ENCODE results near the gene CNKSR3. TPM values are rescaled to one million over a fixed set of nuclear protein-coding genes. Genes with fewer than 3 reads are reported as not detected.

CNKSR3 gene
- total RNA-seq, 2 donors from 2014 or later = 16.6 to 18.8 TPM

DNA sequence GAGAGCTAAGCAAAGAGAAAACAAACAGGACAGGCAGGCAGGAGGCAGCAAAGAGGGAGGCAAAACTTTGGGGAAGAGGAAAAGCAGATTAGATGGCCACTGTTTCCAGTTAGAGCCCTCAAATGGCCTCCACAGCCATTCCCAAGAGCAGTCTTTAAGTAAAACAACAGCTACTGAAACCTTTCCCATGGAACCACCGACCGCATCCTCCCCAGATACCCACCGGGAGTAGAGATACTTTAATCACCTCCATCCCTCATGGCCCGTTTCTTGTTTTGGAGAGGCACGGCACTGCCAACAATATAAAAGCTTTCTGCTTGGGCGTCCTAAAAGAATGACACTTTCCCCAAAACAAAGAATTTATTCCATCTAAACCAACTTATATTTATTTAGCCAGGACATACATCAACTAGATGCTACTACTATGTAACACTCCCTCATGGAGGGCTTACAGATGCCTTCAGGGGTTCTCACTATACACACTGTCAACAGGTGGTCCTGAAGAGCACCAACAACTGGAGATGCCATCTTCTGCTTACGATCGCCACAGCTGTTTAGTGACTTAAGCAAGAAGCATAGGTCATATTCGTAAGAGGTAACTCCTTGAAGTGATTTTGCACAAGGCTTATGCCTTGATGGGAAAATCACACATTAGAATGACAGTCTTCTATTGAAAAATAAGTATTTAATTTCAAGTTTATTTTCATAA is 43.4 kb downstream of the CNKSR3 start:
- no peak for DNase-seq
- intact Hi-C loops (cut with DNase I) = no loop called here
- no peak for ATAC-seq

DNA sequence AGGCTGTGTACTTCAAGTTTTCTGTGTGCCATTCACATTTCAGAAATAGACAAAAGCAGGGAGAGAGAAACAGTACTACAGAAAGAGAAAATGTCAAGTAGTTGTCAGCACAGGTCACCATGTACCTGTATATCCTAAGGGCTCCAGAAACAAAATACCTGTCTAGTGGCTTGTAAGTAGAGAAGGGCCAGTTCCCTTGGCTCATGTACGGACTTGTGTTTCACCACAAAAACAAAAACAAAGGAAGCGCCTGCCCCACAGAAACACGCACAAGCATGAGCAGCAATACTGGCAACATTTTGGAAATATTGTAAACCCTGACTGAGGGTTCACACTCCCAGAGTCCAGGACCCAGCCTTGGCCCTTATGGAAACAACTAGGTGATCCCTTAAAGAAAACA is 44.3 kb downstream of the CNKSR3 start:
- ATAC-seq = no peak
- intact Hi-C loops (cut with DNase I) = no loop called here

DNA sequence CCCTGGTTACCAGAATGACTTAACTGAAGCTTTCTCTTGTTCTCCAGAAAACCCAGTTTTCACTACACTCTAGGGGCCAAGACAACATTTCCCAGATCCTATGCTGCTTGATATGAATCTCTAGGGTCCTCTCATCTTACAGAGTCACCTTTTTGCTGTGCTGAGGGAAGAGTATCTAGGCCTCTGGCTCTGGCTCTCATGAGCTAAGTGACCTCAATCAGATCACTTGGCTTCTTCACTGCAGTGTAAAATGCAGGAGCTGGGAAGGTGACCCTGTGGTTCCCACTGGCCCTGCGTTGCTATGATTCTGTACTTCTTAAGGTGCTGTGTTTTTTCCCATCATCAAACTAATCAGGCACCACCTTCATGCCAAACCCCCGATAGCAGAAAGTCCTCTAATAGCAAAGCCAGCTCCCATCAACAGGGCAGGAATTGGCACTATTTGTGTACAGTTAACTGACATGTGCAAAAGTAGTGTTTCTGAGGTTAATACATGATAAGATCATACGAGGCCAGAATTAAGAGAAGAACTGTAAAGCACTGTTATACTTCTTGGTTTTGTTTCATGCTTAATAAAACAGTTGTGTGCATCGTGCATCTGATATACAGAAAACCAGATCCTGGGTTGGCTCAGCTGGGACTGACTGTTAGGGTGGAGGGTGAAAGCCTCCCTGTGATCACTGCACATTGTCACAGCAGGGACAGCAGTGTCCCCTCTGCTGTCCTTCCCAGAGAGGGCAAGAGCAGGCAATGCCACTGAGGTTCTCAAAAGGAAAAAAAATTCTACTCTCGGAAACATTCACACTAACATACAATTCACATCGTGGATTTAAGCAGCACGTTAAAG is 46.7 kb downstream of the CNKSR3 start:
- intact Hi-C loops (cut with DNase I) = no loop called here
- ATAC-seq = peak; percentile 53 to 60
- no peak for DNase-seq

More for the DNA sequence above, 44.3 kb downstream of the CNKSR3 start:
- DNase-seq = no peak

DNA sequence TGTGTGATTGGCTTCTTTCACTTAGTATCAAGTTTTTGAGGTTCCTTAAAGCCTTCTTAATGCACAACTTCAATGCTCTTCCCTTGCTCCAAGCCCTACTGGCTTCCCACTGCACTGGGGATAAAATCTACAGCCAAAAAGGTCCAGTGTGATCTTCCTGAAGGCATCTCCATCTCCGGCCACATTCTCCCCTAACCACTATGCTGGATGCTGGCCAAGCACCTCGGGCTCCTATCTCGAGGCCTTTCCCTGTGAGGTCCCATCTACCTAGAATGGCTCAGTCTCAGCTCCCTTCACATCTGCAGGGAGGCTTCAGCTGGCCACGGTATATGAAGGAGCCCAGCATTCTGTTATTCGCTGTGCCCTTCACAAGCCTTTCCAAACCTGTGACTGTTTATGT is 48.1 kb downstream of the CNKSR3 start:
- DNase-seq (no peak), ATAC-seq (no peak)
- intact Hi-C loops (cut with DNase I) = no loop called here

DNA sequence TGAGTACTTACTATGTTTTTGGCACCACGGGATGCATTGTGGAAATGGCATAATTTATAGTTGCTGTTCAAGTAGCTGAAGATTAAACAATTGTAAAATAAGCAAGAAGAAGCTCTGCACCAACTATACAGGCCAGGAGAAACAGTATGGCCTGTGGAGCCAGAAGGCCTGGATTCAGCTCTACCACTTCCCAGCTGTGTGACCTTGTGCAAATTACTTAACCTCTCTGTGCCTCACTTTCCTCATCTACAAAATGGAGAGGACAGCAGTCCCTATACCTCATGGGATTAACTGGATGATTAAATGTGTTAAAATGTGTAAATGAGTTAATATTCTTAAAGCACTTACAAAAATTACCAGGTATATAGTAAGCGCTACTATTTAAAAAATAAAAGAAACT is 49.1 kb downstream of the CNKSR3 start:
- intact Hi-C loops (cut with DNase I) = no loop called here
- DNase-seq (no peak), ATAC-seq (no peak)

DNA sequence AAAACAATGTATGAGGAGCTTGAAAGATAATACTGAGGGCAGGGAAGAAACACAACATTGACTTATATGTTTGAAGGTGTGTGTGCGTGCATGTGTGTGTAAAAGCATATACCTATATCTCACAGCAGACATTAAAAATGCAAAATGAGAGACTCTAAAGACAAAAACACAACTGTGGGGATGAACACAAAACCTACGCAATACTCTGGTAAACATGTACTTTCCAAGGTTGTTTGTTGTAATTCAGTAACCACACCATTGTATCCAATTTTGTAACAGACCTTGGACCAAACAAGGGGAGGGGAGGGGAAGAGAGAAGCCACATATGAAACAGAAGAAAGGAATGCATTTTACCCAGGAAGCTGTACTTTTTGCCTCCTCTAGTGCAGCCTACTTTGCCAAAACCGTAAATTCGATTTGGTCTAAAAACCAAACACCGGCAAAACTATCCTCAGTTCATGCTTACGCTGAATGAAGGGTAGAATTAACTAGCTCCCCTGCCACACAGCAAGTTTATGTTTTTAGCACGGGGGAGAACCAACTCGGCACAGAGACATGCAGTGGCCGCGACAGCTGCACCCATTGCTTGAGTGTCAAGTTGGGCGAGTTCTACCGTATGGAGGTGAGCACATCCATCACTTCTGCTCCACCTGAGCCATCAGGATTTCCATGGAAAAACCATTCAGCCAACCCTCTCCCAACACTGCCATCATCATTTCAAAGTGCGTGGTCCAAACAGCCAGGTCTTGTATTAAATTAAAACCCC is 50.0 kb downstream of the CNKSR3 start:
- ATAC-seq = no peak
- intact Hi-C loops (cut with DNase I) = no loop called here
- no peak for DNase-seq

DNA sequence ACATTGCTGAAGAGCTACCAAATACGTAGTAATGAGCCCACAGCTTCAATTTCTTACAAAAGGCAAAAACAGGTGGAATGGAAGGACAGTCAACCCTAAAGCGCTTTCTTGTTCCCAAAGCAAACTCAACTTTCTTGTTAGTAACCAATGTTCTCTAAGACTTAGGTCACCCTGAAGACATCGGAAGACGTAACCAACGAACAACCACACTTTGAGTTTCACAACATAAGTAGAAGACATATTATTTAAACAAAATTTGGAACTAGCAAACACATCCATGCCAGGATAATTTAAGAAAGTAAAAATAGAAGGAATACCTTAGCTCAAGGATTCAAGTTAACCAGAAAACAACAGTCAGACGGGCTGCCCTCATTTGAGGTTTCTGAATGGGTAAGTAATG is 51.0 kb downstream of the CNKSR3 start:
- intact Hi-C loops (cut with DNase I) = no loop called here

DNA sequence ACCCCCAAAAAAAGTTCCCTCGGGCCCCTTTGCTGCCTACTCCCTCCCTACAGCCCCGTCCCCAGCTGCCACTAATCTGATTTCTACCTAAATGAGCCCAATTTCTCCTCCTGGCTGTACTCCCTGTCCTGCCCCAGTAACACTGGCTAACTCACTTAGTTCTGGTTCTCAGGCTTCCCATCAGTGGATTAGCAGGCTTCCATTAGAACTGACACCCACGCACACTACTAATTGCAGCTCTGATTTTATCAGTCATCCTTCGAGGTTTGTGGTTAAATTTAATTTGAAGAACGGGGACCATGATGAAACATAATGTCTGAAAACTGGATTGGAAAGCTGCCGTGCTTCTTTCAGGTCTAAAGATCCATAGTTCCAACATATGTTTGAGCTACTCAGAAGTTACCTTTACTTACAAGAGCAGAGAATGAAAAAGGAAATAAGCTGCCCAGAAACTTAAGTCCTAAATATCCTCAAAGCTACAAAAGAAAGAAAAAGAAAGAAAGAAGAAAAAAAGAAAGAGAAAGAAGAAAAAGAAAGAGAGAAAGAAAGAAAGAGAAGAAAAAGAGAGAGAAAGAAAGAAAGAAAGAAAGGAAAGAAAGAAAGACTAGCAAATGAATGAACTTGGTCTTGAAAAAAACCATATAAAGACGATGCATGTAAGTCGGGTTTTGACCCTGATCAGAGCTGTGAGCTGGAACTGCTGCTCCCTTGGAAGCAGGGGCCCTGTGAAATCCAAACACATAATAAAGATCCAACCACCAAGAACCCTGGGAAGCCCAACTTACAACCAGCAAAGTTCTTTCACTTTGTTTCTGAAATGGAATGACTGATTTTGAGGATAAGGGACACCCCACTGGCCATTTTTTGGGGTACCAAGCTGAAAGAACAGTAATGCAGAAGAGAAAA is 51.7 kb downstream of the CNKSR3 start:
- DNase-seq (no peak), ATAC-seq (peak in 1 of 2 donors; percentile 28)
- intact Hi-C loops (cut with DNase I) = no loop called here

More for the DNA sequence above, 51.0 kb downstream of the CNKSR3 start:
- ATAC-seq (no peak), DNase-seq (no peak)

DNA sequence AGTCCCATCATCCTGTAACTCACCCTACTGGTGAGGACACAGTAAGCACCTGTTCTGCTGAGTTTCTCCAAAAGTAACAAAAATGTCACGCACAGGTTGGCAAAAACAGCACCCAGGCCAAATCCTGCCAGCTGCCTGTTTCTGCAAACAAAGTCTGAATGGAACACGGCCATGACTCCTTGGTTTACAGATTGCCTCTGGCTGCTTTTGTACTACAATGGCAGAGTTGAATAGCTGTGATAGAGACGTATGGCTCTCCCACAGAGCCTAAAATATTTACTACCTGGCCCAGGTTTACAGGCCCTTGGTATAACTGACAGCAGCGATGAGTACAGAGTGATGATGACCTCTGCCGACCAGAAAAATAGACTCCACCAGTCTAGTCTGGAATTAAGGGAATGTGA is 52.6 kb downstream of the CNKSR3 start:
- ATAC-seq (peak in 1 of 2 donors; percentile 52), DNase-seq (no peak)
- intact Hi-C loops (cut with DNase I) = no loop called here

DNA sequence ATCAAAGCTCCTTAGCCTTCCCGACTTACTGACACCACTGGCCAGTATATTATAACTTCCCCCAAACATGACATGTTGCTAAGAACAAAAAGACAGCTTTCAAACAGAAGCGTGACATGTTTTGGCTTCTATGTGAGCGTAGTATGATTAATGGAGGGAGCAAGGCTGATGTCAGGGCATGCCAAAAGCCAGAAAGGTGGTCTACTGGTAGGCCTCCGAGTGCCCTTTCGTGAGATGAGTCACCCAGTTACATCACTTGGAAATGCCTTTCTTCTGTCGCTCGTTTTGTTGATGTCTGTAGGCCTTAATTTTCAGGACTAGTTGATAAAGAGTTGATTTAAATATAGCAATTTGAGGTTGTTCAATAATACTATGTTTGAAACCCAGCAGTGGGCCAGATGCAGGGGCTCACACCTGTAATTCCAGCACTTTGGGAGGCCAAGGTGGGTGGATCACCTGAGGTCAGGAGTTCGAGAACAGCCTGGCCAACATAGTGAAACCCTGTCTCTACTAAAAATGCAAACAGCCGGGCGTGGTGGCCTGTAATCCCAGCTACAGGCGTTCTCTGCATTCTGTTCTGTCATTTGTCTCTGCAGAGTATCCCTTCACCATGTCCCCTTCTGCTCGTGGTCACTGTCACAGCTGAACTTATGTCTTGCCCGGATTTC is 53.3 kb downstream of the CNKSR3 start:
- intact Hi-C loops (cut with DNase I) = no loop called here
- ATAC-seq = peak in 1 of 2 donors; percentile 43
- DNase-seq = no peak

DNA sequence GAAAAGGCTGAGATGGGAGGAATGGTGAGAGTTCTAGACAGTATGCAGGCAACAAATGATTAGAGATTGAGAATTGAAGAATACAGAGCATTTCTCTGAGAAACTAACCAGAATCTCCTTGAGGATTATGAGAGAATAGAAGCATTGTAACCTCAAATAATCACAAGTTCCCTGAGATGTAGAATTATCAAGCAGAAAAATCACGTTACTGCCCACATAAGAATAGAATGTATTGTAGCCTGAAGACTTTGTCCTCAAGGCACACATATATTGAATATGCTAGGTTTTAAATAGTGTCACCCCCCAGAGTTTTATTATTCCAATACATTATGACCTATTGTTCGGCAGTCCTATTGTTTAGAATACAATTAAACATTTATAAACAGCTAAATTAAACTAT is 57.2 kb downstream of the CNKSR3 start:
- DNase-seq = no peak
- ATAC-seq = no peak
- intact Hi-C loops (cut with DNase I) = no loop called here

DNA sequence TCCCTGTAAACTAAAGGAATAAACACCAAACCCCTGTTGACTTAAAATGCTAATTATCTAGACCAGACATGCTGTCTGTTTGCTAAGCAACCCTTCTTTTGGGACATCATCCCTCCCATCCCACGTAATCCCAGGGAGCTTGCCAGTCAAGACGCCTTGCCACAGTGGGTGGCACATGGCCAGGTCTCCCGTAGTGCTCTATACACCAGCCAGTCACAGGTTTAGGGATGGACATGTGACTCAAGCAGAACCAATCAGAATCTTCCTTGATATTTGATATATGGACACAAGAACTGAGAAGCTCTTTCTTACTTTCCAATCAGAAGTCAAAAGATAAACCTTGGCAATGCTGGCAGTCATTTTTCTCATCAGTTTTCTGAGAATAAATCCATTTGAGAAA is 60.0 kb downstream of the CNKSR3 start:
- intact Hi-C loops (cut with DNase I) = no loop called here
- ATAC-seq (no peak), DNase-seq (no peak)

DNA sequence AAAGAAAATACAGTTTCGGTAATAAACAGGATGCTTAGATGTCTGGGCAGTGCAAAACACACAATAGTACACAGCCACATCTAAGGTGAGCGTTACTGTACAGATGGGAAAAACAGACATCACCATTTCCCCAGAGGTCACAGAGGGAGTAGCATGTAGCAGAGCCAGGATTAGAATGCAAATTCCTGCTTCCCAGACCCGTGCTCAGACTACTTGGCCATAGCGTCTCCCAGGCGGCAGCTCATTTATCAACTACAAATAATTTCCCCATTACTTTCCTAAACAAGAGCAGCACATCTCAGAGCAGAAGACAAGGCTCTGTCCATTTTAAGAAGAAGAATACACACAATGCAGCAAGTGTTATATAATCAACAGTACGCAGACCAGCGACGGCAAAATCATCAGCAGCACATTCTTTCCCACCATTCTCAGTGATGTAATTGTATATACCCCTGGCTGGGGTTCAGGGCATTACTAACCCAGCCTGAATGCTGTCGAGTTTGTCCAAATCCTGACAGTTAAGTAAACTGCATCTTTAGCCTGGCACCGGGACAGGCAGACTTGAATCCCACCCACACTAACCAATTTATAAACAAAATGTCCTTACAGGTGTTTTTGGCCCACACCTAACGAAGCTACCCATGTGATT is 61.9 kb downstream of the CNKSR3 start:
- ATAC-seq (peak; percentile 82 to 90), DNase-seq (no peak)
- intact Hi-C loops (cut with DNase I) = loop anchor here in 1 of 2 donors (5.0 kb wide), 1 partner anchor 64 kb away; the partner anchor contains the start of gene CNKSR3

DNA sequence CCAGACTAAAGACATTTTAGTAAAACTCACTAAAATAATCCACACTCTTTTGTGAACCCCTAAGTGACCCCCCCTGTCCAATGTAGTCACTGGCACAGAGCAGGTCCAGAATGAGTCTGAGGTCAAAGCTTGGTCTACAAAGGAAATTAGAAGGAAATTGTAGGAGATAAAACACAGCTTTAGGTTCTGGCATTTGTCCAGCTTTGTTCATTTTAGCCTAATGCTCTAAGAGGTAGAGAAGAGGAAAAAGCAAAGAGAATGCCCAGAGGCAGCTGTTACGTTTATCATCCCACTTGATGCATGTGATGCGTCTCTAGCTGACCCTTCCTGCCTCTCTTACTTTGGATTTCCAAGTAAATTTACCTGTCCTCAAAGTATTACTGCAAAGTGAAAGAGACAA is 62.5 kb downstream of the CNKSR3 start:
- no peak for DNase-seq
- intact Hi-C loops (cut with DNase I) = loop anchor here in 1 of 2 donors (5.0 kb wide), 1 partner anchor 64 kb away; the partner anchor contains the start of gene CNKSR3
- no peak for ATAC-seq

DNA sequence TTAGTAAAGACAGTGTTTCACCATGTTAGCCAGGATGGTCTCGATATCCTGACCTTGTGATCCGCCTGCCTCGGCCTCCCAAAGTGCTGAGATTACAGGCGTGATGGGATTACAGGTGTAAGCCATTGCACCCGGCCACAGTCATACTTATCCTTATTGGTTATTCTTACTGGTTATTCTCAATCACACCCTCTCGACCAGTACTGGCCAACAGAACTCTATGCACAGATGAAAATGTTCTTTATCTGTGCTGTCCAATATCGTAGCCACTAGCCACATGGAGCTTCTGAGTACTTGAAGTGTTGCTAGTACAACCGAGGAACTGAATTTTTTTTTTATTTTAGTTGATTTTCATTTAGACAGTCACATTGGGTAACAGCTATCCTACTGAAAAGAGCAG is 63.5 kb downstream of the CNKSR3 start:
- intact Hi-C loops (cut with DNase I) = loop anchor here in 1 of 2 donors (5.0 kb wide), 1 partner anchor 65 kb away; the partner anchor contains the start of gene CNKSR3
- no peak for DNase-seq
- ATAC-seq = no peak

DNA sequence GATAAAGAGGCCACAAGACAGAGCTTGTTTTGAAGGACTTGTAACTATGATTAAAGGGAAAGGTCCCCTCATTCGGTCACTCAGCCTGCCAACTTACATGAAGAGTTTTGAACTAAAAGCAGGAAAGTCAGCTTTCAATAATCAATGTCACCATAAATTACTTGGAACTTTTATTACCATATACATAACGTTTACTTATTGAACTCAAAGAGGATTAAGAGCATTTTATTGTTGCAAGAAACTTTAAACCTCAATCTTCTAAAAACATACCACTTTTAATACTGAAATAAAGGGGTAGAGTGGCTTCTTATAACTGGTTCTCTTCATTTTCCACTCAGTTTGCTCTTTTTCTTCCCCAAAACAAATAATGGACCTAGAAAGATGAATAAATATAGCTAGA is 65.1 kb downstream of the CNKSR3 start:
- DNase-seq = no peak
- intact Hi-C loops (cut with DNase I) = loop anchor here in 1 of 2 donors (5.0 kb wide), 1 partner anchor 67 kb away; the partner anchor contains the start of gene CNKSR3
- ATAC-seq = no peak

DNA sequence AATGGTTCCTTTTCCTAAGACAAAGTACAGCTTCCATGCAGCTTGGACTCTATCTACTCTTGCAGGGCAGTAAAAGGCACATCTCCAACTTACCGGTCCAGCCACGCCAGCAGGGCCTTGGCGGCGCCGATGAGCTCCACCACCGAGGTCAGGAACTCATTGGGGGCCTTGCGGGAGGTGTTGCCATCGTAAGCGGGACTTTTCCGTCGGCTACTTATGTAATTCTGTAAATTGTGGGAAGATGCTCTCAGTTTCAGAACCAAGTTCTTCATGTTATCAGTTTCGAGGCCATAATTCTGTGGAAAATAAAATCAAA is 68.5 kb downstream of the CNKSR3 start:
- DNase-seq = no peak

More for the DNA sequence above, 68.5 kb downstream of the CNKSR3 start:
- intact Hi-C loops (cut with DNase I) = no loop called here
- ATAC-seq = no peak

Data from left cardiac atrium (tissue), 4 donors.